Measurements from ENCODE around the gene ZNF212.

ZNF212 gene

GRCh38 chr7:149196705-149197171 is 42.7 kb upstream of the ZNF212 start:
- ChIA-PET CTCF (interaction anchor here (1.0 to 2.5 kb wide), 7 partner anchors 8 to 46 kb away, joined by 3 to 20 read pairs (median 6); no protein-coding TSS in a partner anchor), POLR2A (interaction anchor here (1.9 kb wide), 1 partner anchor 65 kb away, joined by 7 read pairs; the partner anchor contains the start of gene ZNF783)
- TF ChIP-seq CTCF (IDR thresholded peaks at IDR 0.05; ENCODE audit: insufficient read depth, low read length, missing control alignments), result no peak
- H3K4me3 ChIP-seq (ENCODE audit: low read depth, low read length), result peak overlapping the region; percentile 85
- DNase-seq (ENCODE audit: low read depth, low spot score), result no peak

- ChIA-PET CTCF (interaction anchor here (1.0 to 1.7 kb wide), 5 partner anchors 8 to 35 kb away, joined by 3 to 4 read pairs (median 3); no protein-coding TSS in a partner anchor), POLR2A (no interaction called here)
- TF ChIP-seq CTCF (IDR thresholded peaks at IDR 0.05; ENCODE audit: insufficient read depth, low read length, missing control alignments), result no peak
- DNase-seq (ENCODE audit: low read depth, low spot score), result no peak
- H3K4me3 ChIP-seq (ENCODE audit: low read depth, low read length), result no peak overlapping the region; the same call in 1 of the 2 replicates
These were observed 41.8 kb upstream of the ZNF212 start for GRCh38 chr7:149197675-149198074.

GRCh38 chr7:149198161-149198816 is 41.2 kb upstream of the ZNF212 start:
- no peak for TF ChIP-seq CTCF (IDR thresholded peaks at IDR 0.05; ENCODE audit: insufficient read depth, low read length, missing control alignments)
- H3K4me3 ChIP-seq (ENCODE audit: low read depth, low read length), result no peak overlapping the region
- ChIA-PET POLR2A (no interaction called here), CTCF (interaction anchor here (1.1 to 1.7 kb wide), 5 partner anchors 10 to 35 kb away, joined by 3 to 4 read pairs (median 4); no protein-coding TSS in a partner anchor)
- no peak for DNase-seq (ENCODE audit: low read depth, low spot score)

- POLR2A ChIA-PET, result no interaction called here
- H3K4me3 ChIP-seq (ENCODE audit: low read depth, low read length), result no peak overlapping the region
- TF ChIP-seq CTCF (IDR thresholded peaks at IDR 0.05; ENCODE audit: insufficient read depth, low read length, missing control alignments), result no peak
- CTCF ChIA-PET, result interaction anchor here (1.4 to 1.6 kb wide), 2 partner anchors 9 to 10 kb away, joined by 4 to 5 read pairs; no protein-coding TSS in a partner anchor
- DNase-seq (ENCODE audit: low read depth, low spot score), result no peak
These were observed 40.0 kb upstream of the ZNF212 start for GRCh38 chr7:149199234-149199995.

GRCh38 chr7:149202831-149203231 is 36.6 kb upstream of the ZNF212 start:
- no peak for DNase-seq (ENCODE audit: low read depth, low spot score)
- POLR2A ChIA-PET, result interaction anchor here (0.6 kb wide), 1 partner anchor 506 kb away, joined by 3 read pairs; no protein-coding TSS in a partner anchor
- TF ChIP-seq CTCF (IDR thresholded peaks at IDR 0.05; ENCODE audit: insufficient read depth, low read length, missing control alignments), result no peak
- H3K4me3 ChIP-seq (ENCODE audit: low read depth, low read length), result no peak overlapping the region
- CTCF ChIA-PET, result interaction anchor here (1.3 kb wide), 1 partner anchor 15 kb away, joined by 3 read pairs; no protein-coding TSS in a partner anchor
